A673 (cell line): ENCODE results near the gene SERF2. TPM values are rescaled to one million over a fixed set of nuclear protein-coding genes. Genes with fewer than 3 reads are reported as not detected.
A peak's percentile ranks its signal among the peaks of the same experiment; 100 is the strongest.
"Not testable (repeated sequence)": the region's sequence is repeated elsewhere in the genome, so short reads cannot be mapped to it uniquely, and the experiment has no call there.

Experiments used
- BruUV-seq: library from RNA; stranded (reverse); fragments of 400-500 nt; replicated peaks from 2 replicates; lab custom pipeline; 2021; lab: Mats Ljungman, UMichigan
- CTCF ChIA-PET: fragments of 300-600 bp; sonication (Branson Sonifier 250); formaldehyde crosslinking; loops from one replicate; lab custom pipeline; 2022; ENCODE audit warnings: antibody characterized with exemption; lab: Charles Lee
- POLR2A ChIA-PET: fragments of 300-600 bp; sonication (Branson Sonifier 250); formaldehyde crosslinking; loops from one replicate; lab custom pipeline; 2022; ENCODE audit warnings: antibody characterized with exemption; ENCODE audit not compliant: low non-redundant PET; lab: Charles Lee
- DNase-seq: peaks from one replicate; pipeline ENCODE4 v3.0.0-alpha.2; 2015; ENCODE audit warnings: low spot score
- H3K27ac ChIP-seq: fragments of 200-600 bp; sonication (generic); 2 replicates; pipeline ENCODE4 v1.5.1; 2016; ENCODE audit warnings: mixed run types, low read depth, mild to moderate bottlenecking, mixed read lengths, antibody characterized with exemption, low read length; ENCODE audit not compliant: poor library complexity, severe bottlenecking
- H3K27me3 ChIP-seq: fragments of 200-600 bp; sonication (generic); replicated peaks from 2 replicates; pipeline ENCODE4 v1.6.1; 2017; ENCODE audit warnings: mixed run types, low read depth, mild to moderate bottlenecking, mixed read lengths, antibody characterized with exemption, low read length; ENCODE audit not compliant: insufficient read depth, poor library complexity
- H3K36me3 ChIP-seq: fragments of 200-600 bp; sonication (generic); 2 replicates; pipeline ENCODE4 v1.6.1; 2016; ENCODE audit warnings: mixed run types, mild to moderate bottlenecking, mixed read lengths, antibody characterized with exemption, low read length; ENCODE audit not compliant: insufficient read depth, poor library complexity, severe bottlenecking
- H3K4me1 ChIP-seq: fragments of 200-600 bp; sonication (generic); 2 replicates; pipeline ENCODE4 v1.6.1; 2017; ENCODE audit warnings: mixed run types, mild to moderate bottlenecking, mixed read lengths, antibody characterized with exemption, low read length; ENCODE audit not compliant: insufficient read depth, poor library complexity, severe bottlenecking
- H3K4me3 ChIP-seq: fragments of 200-600 bp; sonication (generic); 2 replicates; pipeline ENCODE4 v1.5.1; 2016; ENCODE audit warnings: low read depth, mixed run types, mild to moderate bottlenecking, mixed read lengths, low read length; ENCODE audit not compliant: poor library complexity, severe bottlenecking
- H3K9me3 ChIP-seq: fragments of 200-600 bp; sonication (generic); 2 replicates; pipeline ENCODE4 v1.6.1; 2016; ENCODE audit warnings: mixed run types, low read depth, mild to moderate bottlenecking, mixed read lengths, antibody characterized with exemption, low read length; ENCODE audit not compliant: poor library complexity, severe bottlenecking
- EZH2 ChIP-seq: fragments of 200-600 bp; sonication (generic); IDR thresholded peaks from 2 replicates; pipeline ENCODE4 v1.6.1; 2017; ENCODE audit warnings: borderline replicate concordance, low read depth, mild to moderate bottlenecking, mixed read lengths, antibody characterized with exemption, low read length; ENCODE audit not compliant: poor library complexity, severe bottlenecking
- intact Hi-C: fragments of 100-400 bp; cut with micrococcal nuclease; formaldehyde crosslinking; loops from one replicate; pipeline ENCODE4 v1.10.0; 2022; ENCODE audit not compliant: unreplicated experiment
- total RNA-seq: library from RNA; stranded (reverse); gene quantifications from 2 replicates; pipeline ENCODE4 v1.2.3, GENCODE V29; 2021
- TF ChIP-seq, protein P1 (sequence below): fragments of 300-800, 200-600 bp; sonication (generic); conservative IDR thresholded peaks from 2 replicates; pipeline ENCODE4 v1.5.1; 2017; ENCODE audit warnings: low read depth, mild to moderate bottlenecking, antibody characterized with exemption, low read length, moderate library complexity, mixed read lengths

SERF2 gene
- total RNA-seq, 1 experiment from 2014 or later = 632 TPM

DNA sequence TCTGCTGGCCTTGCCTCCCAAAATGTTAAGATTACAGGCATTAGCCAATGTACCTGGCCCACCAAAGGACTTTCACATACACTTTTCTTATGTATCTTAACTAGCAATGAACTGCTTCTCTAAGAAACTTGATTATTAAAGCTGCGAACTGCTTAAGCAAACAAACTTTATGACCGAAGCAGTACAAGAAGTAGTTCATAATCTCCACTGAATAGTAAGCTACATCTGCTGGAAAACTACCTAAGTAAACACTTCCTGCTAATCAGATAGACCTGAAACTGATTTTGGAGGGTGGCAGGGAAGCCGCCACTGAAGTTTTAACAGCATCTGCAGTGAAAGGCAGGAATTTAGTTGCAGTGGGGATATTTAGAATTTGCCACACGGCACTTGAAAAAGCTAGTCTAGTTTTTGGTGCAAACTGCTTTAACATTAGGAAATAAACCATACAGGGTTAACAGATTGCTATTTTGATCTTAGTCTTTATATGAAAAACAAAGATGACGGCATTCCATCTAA lies 16.4 kb downstream of the SERF2 start:
- CTCF ChIA-PET = no interaction called here
- Histone ChIP-seq H3K4me1 (no peaks in the 10 kb centered on the region), H3K36me3 (peaks cover 85% of the 10 kb centered on the region), H3K27ac (no peak overlapping the region), H3K27me3 (no peaks in the 10 kb centered on the region), H3K9me3 (no peaks in the 10 kb centered on the region), H3K4me3 (no peak overlapping the region)
- TF ChIP-seq EZH2 = no peak
- TF ChIP-seq, protein P1, sequence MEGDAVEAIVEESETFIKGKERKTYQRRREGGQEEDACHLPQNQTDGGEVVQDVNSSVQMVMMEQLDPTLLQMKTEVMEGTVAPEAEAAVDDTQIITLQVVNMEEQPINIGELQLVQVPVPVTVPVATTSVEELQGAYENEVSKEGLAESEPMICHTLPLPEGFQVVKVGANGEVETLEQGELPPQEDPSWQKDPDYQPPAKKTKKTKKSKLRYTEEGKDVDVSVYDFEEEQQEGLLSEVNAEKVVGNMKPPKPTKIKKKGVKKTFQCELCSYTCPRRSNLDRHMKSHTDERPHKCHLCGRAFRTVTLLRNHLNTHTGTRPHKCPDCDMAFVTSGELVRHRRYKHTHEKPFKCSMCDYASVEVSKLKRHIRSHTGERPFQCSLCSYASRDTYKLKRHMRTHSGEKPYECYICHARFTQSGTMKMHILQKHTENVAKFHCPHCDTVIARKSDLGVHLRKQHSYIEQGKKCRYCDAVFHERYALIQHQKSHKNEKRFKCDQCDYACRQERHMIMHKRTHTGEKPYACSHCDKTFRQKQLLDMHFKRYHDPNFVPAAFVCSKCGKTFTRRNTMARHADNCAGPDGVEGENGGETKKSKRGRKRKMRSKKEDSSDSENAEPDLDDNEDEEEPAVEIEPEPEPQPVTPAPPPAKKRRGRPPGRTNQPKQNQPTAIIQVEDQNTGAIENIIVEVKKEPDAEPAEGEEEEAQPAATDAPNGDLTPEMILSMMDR = no peak
- DNase-seq = no peak
- intact Hi-C loops = no loop called here
- no TSS peak for BruUV-seq
- POLR2A ChIA-PET = no interaction called here

- POLR2A ChIA-PET = interaction anchor here (0.6 kb wide), 1 partner anchor 56 kb away, joined by 3 read pairs; no protein-coding TSS in a partner anchor
- peaks cover 91% of the 10 kb centered on the region for H3K36me3 ChIP-seq
- intact Hi-C loops = no loop called here
- BruUV-seq = no TSS peak
- H3K27me3 ChIP-seq = no peaks in the 10 kb centered on the region
- H3K9me3 ChIP-seq = no peaks in the 10 kb centered on the region
- TF ChIP-seq EZH2 = no peak
- TF ChIP-seq, protein P1 = no peak
- no peaks in the 10 kb centered on the region for H3K4me1 ChIP-seq
- H3K27ac ChIP-seq = peak overlapping the region; percentile 10
- no peak overlapping the region for H3K4me3 ChIP-seq
- DNase-seq = no peak
- CTCF ChIA-PET = no interaction called here
Observed at GRCh38 chr15:43808960-43809678, 17.0 kb downstream of the SERF2 start.

DNA sequence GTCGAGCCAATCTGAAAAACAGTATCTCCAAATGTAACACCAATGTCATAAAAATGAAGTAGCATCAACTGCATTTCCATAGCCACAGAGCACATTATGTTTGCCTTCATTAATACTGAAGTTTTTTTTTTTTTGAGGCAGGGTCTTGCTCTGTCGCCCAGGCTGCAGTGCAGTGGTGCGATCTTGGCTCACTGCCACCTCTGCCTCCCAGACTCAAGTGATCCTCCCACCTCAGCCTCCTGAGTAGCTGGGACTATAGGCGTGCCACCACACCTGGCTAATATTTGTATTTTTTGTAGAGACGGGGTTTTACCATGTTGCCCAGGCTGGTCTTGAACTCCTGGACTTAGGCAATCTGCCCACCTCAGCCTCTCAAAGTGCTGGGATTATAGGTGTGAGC lies 22.9 kb downstream of the SERF2 start:
- BruUV-seq, H3K9me3 ChIP-seq, H3K4me1 ChIP-seq, H3K27me3 ChIP-seq, CTCF ChIA-PET, POLR2A ChIA-PET, DNase-seq, intact Hi-C loops, H3K4me3 ChIP-seq, H3K27ac ChIP-seq: not testable (repeated sequence)
- peaks cover 66% of the 10 kb centered on the region for H3K36me3 ChIP-seq

DNA sequence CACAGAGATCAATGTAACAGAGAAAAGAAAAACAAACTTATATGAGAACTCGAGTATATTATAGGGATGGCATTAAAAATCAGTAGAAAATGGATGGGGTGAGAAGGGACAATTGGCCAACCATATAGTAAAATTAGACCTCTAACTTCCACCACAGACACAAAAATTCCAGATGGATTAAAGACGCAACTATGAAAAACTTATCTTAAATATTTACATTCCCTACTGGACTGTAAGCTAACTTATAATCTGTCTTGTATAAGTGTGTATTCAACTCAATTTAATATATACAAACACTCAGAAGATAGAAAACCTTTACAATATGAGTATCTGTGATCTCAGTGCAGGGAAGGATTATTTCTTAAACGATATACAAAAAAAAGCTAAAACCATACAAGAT lies 29.4 kb downstream of the SERF2 start:
- H3K27me3 ChIP-seq = no peaks in the 10 kb centered on the region
- intact Hi-C loops = no loop called here
- POLR2A ChIA-PET = no interaction called here
- TF ChIP-seq EZH2 = no peak
- TF ChIP-seq, protein P1 = no peak
- H3K9me3 ChIP-seq = no peaks in the 10 kb centered on the region
- DNase-seq = no peak
- peaks cover 8% of the 10 kb centered on the region for H3K36me3 ChIP-seq
- BruUV-seq = no TSS peak
- no peaks in the 10 kb centered on the region for H3K4me1 ChIP-seq
- CTCF ChIA-PET = no interaction called here
- no peak overlapping the region for H3K27ac ChIP-seq
- no peak overlapping the region for H3K4me3 ChIP-seq
